SIG-M5 treated with dmso at 0.1 percent for 504 hours (cell line): ENCODE results near the gene HK1.
A peak's percentile ranks its signal among the peaks of the same experiment; 100 is the strongest.

Source experiments
- DNase-seq: peaks from one replicate; lab custom pipeline; 2025; ENCODE audit not compliant: unreplicated experiment; lab: John Stamatoyannopoulos, UW

HK1 gene

GRCh38 chr10:69402386-69402785 lies 124.1 kb downstream of the HK1 start:
- DNase-seq, result no peak

DNA sequence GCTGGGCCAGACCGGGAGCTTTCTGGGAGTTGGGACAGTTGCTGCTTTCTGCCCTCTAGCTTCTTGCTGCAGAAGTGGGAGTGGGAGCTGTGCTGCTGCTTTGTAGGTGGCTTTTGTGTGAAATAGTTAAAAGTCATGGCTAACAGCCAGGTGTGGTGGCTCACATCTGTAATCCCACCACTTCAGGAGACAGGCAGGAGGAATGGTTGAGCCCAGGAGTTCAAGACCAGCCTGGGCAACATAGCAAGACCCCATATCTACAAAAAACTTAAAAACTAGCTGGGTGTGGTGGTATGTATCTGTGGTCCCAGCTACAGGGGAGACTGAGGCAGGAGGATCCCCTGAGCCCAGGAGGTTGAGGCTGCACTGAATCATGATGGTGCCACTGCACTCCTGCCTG lies 124.8 kb downstream of the HK1 start:
- DNase-seq, result no peak

- DNase-seq, result no peak
These were observed 125.2 kb downstream of the HK1 start for GRCh38 chr10:69403519-69403918.

GRCh38 chr10:69404786-69405185 lies 126.5 kb downstream of the HK1 start:
- DNase-seq, result no peak

- no peak for DNase-seq
These were observed 126.9 kb downstream of the HK1 start for GRCh38 chr10:69405221-69405620.

- DNase-seq, result no peak
These were observed 128.1 kb downstream of the HK1 start for GRCh38 chr10:69406302-69406811.

DNA sequence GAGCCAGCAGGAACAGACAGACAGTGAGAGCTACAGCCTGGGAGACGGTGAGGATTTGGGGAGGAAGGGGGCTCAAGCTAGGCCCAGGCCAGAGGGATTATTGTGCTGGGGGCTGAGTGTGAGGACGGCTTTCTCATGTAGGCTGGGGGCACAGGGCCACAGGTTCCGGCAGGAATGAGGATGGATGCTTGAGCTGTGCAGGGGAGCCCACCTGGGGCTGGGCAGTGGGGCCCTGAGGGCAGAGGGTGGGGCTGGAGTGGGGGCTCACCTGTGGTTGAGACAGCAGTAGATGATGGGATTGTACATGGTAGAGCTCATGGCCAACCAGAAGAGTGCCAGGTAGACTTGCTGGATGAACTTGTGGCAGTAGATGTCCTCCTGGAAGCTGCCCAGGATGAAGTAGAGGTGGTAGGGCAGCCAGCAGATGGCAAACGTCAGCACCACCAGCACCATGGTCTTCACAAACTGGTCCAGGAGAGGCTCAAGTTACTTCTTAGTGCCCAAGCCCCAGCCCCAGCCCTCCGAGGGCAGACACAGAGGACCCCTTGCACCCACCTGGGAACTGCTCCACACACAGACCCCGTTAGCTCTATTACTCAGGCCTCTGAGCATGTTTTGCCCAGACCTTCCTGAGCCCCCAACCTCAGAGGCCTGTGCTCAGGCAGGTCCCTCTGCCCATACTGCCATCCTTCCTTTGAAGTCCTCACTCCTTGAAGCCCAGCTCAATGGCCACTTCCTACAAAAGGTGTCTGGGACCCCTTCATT lies 128.7 kb downstream of the HK1 start:
- no peak for DNase-seq

- peak; percentile 21 for DNase-seq
These were observed 129.5 kb downstream of the HK1 start for GRCh38 chr10:69407621-69408301.

GRCh38 chr10:69408318-69409175 lies 130.3 kb downstream of the HK1 start:
- DNase-seq, result peak; percentile 74

GRCh38 chr10:69409176-69409495 lies 130.8 kb downstream of the HK1 start:
- DNase-seq, result no peak

GRCh38 chr10:69409968-69410367 lies 131.7 kb downstream of the HK1 start:
- peak; percentile 25 for DNase-seq

- DNase-seq, result no peak
These were observed 132.2 kb downstream of the HK1 start for GRCh38 chr10:69410487-69410886.

DNA sequence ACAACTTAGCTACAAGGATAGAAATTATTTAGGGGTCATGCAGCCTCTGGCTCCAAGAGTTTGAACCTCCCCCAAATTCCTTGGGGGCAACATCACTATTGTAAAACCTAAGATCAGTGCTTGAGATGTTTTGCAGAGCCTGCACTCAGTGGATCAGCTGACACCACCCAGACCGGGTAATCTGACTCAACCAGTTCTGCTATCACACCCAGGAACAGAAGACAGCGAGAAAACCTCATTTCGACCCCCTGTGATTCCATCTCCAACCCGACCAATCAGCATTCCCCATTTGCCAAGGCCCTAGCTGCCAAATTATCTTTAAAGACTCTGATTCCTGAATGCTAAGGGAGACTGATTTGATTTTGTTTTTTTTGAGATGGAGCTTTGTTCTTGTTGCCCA lies 133.2 kb downstream of the HK1 start:
- DNase-seq, result no peak

- no peak for DNase-seq
These were observed 134.0 kb downstream of the HK1 start for GRCh38 chr10:69412232-69412790.

- peak; percentile 13 for DNase-seq
These were observed 135.0 kb downstream of the HK1 start for GRCh38 chr10:69413221-69413865.

GRCh38 chr10:69414036-69415018 lies 136.0 kb downstream of the HK1 start:
- no peak for DNase-seq

- DNase-seq, result no peak
These were observed 136.8 kb downstream of the HK1 start for GRCh38 chr10:69415049-69415448.

DNA sequence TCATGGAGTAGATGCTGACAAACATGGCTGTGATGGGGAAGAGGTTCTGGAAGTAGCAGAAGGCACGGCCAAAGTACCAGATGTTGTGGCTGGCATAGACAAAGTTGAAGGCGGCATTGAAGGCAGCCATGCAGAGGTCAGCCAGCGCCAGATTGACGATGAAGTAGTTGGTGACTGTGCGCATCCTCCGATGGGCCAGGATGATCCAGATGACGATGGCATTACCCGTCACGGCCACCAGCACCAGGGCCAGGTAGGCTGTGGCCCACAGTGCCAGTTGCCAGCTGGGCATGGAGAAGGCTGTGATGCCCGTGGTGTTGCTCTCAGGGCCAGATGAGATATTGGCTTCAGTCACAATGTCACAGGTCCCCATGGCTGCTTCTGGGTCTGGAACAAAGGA lies 137.7 kb downstream of the HK1 start:
- DNase-seq, result no peak

GRCh38 chr10:69416695-69417094 lies 138.4 kb downstream of the HK1 start, which contains the start of gene TACR2:
Gene TACR2 (minus strand): TSS chr10:69416918. CDS start chr10:69416323, 595 bp downstream.
- no peak for DNase-seq

- no peak for DNase-seq
These were observed 139.2 kb downstream of the HK1 start for GRCh38 chr10:69417542-69417941.
